ENCODE measurements around the gene SLCO4A1.
"Not testable (repeated sequence)": the region's sequence is repeated elsewhere in the genome, so short reads cannot be mapped to it uniquely, and the experiment has no call there.

The SLCO4A1 gene

DNA sequence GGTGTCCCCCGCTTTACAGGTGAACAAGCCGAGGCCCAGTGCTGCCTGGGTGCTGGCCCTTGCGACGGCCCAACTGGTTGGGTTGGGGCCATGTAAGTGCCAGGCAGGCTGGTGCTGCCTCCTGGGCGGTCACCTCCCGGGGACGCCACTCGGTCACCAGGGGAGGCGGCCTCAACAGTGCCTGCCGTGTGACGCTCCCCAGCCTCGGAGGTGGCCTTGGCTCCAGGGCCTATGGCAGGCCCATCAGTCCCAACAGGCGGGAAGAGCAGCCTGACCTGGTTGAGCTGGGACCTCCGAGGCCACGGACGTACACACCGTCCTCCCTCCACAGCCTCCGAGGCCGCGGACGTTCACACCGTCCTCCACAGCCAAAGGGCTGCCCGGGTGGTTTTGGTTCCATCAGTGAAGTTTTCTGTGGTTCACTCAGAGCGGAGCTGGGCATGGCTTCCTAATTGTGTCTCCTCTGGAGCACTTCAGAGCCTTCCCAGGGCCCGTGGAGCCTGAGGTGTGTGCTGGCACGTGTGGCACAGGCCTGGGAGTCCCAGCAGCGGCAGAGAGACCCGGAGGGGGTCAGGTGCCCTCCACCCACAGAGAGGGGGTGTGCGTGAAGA lies 19.3 kb upstream of the SLCO4A1 start:
- no peak for DNase-seq (ENCODE audit: low read depth, low spot score)

GRCh38 chr20:62623488-62624324 lies 18.6 kb upstream of the SLCO4A1 start:
- DNase-seq (ENCODE audit: low read depth, low spot score), result peak; percentile 73

DNA sequence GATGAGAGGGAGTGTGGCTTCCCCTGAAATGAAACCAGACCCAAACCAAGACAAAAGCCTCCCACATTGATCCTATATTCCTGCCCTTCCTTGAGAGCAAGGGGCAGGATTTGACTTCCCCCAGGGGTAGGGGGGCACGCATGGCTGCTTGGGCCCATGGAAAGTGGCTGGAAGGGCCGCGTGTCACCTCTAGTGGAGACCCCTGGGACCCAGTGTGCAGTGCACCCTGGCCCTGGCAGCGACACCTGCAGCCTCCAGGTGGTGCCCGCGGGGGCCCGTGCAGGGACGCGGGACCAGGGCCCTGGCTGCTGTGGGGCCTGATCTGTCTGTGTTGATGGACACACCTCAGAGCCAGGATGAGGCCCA lies 18.0 kb upstream of the SLCO4A1 start:
- DNase-seq (ENCODE audit: low read depth, low spot score), result no peak

DNA sequence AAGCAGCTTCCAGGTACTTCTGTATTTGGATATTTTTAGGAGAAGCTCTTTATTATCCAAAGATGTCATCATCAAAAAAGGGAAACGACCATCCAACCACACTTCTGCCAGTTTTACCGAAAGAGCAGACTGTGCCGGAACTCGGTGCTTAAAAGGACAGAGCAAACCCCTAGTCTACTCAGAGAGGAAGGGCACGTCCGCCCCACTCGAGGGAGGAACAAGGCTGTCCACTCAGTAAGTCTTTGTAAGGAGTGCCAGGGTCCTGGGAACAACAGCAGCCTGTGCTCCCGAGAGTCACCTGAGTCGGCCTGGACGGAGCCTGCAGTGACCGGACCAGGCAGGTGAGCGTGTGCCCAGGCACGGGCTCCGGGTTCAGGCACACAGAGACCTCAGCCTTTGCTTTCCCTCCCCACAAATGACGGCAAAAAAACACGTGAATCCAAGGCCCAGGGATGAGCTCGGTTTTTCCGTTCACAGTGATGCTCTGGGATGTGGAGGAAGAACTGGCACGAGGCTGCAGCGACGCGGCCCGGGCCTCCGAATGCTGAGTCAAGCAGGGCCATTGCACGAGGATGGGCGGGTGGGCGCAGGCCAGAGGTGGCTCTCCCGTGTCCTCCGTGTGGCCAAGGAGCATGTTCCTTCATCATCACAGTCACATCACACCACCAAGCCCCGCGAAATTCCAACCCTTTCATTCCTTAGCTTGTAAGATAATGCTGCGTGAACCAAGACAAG lies 17.4 kb upstream of the SLCO4A1 start:
- DNase-seq (ENCODE audit: low read depth, low spot score), result no peak

- DNase-seq (ENCODE audit: low read depth, low spot score), result no peak
These were observed 16.8 kb upstream of the SLCO4A1 start for GRCh38 chr20:62625516-62625915.

DNA sequence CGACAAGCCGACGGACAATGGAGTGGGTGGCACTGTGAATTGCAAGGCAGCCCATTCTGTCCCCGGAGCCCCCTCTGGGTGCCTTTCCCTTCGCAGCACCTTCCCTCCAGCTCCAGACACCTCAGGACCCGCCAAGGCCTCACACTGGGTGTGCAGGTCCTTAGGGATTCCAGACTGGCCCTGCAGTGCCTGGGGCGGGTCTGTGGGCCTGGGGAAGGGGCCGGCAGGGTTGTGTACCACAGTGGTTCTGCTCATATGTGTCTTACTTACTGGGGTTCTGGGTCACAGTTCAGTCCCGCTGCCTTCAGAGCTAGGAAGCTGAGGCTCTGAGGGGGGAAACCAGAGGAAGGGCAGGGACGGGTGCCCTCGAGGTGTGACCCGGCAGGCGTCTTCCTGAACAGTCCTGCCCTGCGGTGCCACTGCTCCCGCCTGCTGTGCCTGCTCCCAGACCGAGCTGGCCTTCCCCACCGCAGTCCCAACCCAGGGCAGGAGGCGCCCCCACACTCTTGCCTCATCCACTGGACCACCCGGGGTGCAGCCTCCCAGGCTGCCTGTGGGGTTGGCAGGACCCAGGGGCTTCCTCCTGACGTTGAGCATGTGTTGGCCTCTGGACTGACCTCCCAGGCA lies 16.3 kb upstream of the SLCO4A1 start:
- DNase-seq (ENCODE audit: low read depth, low spot score), result no peak

DNA sequence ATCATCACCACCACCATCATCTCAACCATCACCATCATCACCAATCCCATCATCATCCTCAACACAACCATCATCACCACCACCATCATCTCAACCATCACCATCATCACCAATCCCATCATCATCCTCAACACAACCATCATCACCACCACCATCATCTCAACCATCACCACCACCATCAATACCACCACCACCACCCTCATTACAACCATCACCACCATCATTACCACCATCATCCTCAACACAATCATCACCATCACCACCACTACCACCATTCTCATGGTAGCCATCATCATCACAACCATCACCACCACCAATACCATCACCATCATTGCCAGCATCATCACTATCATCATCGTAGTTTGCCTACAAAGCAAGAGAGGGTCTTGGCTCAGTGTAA lies 14.9 kb upstream of the SLCO4A1 start:
- not testable (repeated sequence) for DNase-seq (ENCODE audit: low read depth, low spot score)

- DNase-seq (ENCODE audit: low read depth, low spot score), result no peak
These were observed 14.2 kb upstream of the SLCO4A1 start for GRCh38 chr20:62627901-62628612.

GRCh38 chr20:62628691-62629090 lies 13.6 kb upstream of the SLCO4A1 start:
- no peak for DNase-seq (ENCODE audit: low read depth, low spot score)

GRCh38 chr20:62629864-62630470 lies 12.3 kb upstream of the SLCO4A1 start:
- DNase-seq (ENCODE audit: low read depth, low spot score), result no peak

DNA sequence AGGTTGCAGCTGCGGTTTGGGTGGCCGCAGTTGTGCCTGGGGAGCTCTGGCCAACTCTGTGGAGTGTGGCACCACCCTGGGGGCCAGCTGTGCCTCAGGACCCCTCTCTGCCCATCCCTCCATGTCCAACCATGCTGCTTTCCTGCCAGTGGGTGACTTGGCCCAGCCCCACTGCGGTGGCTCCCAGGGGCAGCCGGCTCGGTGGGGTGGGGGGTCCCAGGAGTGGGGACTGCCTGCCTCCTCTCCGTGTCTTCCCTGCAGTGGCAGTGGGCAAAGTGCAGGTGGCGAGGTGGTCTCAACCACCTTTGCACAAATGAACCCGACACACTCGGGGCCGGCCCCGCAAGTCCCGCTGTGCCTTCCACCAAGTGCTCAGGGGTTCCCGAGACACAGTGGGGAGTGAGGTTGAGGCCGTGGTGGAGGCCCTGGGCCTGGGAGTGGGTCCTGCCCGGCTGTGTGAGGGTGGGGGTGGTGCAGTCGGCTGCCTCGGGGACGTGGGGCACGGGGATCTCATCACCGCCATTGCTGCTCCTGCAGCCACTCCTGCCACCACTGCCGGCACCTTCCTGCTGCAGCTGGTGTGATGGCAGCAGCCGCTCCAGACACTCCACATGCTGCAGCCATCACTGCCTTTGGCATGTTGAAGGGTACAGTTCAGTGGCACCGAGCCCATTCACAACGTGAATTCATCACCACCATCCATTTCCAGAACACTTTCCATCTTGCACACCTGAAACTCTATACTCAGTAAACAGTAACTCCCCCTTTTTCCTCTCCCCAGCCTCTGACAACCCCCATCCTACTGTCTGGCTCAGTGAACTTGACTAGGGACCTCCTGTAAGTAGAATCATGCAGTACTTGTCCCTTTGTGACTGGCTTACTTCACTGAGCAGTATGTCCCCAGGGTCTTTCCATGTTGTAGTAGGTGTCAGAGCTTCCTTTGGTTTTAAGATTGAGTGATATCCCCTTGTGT lies 10.7 kb upstream of the SLCO4A1 start:
- no peak for DNase-seq (ENCODE audit: low read depth, low spot score)

GRCh38 chr20:62632575-62633090 lies 9.7 kb upstream of the SLCO4A1 start:
- DNase-seq (ENCODE audit: low read depth, low spot score), result no peak

GRCh38 chr20:62633598-62634329 lies 8.5 kb upstream of the SLCO4A1 start:
- DNase-seq (ENCODE audit: low read depth, low spot score), result no peak

- DNase-seq (ENCODE audit: low read depth, low spot score), result no peak
These were observed 7.9 kb upstream of the SLCO4A1 start for GRCh38 chr20:62634330-62634967.

GRCh38 chr20:62635232-62635631 lies 7.1 kb upstream of the SLCO4A1 start:
- DNase-seq (ENCODE audit: low read depth, low spot score), result no peak

- no peak for DNase-seq (ENCODE audit: low read depth, low spot score)
These were observed 6.5 kb upstream of the SLCO4A1 start for GRCh38 chr20:62635852-62636251.

GRCh38 chr20:62636446-62636845 lies 5.9 kb upstream of the SLCO4A1 start:
- DNase-seq (ENCODE audit: low read depth, low spot score), result no peak

- no peak for DNase-seq (ENCODE audit: low read depth, low spot score)
These were observed 5.2 kb upstream of the SLCO4A1 start for GRCh38 chr20:62637110-62637509.

All from activated naive CD8-positive, alpha-beta T cell treated with anti-CD3 and anti-CD28 coated beads, Interleukin-2, amount 50 U/mL, for 16 hours (primary cell).